DND-41 (cell line): ENCODE results near the gene MRPL4.

Source experiments
- CTCF ChIP-seq: IDR thresholded peaks from 2 replicates; pipeline ENCODE4 v1.5.1; 2012; ENCODE audit warnings: borderline replicate concordance, low read length, moderate library complexity, mild to moderate bottlenecking; ENCODE audit not compliant: poor library complexity, severe bottlenecking; ENCODE audit errors: extremely low read depth
- EZH2 ChIP-seq: IDR thresholded peaks from 3 replicates; pipeline ENCODE4 v1.6.1; 2012; ENCODE audit warnings: borderline replicate concordance, low read depth, mild to moderate bottlenecking, moderate library complexity, low read length, inconsistent platforms; ENCODE audit not compliant: severe bottlenecking

DNA sequence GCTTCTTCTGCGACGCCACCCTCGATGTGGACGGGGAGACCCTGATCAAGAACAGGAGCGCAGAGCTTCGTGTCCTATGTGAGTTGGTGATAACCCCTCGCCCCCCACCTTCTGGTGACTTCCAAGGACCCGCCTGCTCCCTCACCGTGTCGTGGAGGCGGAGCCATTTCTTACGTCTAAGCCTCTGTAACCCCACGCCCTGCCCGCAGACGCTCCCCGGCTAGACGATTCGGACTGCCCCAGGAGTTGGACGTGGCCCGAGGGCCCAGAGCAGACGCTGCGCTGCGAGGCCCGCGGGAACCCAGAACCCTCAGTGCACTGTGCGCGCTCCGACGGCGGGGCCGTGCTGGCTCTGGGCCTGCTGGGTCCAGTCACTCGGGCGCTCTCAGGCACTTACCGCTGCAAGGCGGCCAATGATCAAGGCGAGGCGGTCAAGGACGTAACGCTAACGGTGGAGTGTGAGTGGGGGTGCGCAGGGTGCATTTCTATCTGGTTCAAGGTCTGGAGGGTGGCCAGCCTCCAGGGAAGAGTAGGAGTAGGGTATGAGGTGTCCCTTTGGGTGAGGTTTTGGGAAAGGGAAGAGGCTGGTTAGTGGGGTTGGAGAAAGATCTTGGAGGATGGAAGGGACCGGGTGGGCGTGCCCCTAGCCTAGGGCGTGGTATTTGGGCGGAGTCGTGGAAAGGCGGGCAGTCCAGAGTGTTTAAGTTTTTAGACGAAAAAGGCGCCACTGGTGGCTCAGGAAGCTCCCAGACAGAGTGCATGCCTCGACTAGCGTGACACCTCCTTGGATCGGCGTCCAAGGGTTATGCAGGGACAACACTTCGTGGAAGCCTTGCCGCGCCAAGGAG lies 41.0 kb downstream of the MRPL4 start:
- no peak for TF ChIP-seq CTCF
- no peak for TF ChIP-seq EZH2
